NCI-H2029 treated with DMSO at 0.1 percent for 48 hours (cell line): ENCODE data around the gene OR2J2.
"Not testable (repeated sequence)": the region's sequence is repeated elsewhere in the genome, so short reads cannot be mapped to it uniquely, and the experiment has no call there.

Experiments
- DNase-seq: peaks from one replicate; lab custom pipeline; 2025; lab: John Stamatoyannopoulos, UW

The OR2J2 gene

GRCh38 chr6:29170607-29171006, at the start of gene OR2J2:
TSS of gene OR2J2 (plus strand) at chr6:29170907. CDS start at chr6:29173636, 2,729 bp downstream.
- DNase-seq = not testable (repeated sequence)

GRCh38 chr6:29129326-29130012, 41.2 kb upstream of the OR2J2 start:
- no peak for DNase-seq

GRCh38 chr6:29130644-29131043, 40.1 kb upstream of the OR2J2 start:
- no peak for DNase-seq

- no peak for DNase-seq
Measured at GRCh38 chr6:29131691-29132090, 39.0 kb upstream of the OR2J2 start.

DNA sequence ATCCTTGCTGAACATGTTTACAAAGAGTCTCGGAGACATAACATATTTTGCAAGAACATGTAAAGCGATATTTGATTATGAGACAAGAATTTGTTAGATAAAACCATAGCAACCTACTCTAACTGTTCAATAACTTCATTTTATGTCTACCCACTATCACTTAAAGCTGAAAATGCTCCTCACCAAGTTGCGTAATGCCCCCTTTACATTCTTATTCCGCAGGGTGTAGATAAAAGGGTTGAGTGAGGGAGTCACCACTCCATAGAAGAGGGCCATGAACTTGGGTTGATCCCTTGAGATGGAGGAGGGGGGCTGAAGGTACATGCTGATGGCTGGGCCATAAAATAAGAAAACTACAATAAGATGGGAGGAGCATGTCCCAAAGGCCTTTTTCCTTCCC, 33.0 kb upstream of the OR2J2 start:
- no peak for DNase-seq

GRCh38 chr6:29141606-29142005, 29.1 kb upstream of the OR2J2 start:
- no peak for DNase-seq

DNA sequence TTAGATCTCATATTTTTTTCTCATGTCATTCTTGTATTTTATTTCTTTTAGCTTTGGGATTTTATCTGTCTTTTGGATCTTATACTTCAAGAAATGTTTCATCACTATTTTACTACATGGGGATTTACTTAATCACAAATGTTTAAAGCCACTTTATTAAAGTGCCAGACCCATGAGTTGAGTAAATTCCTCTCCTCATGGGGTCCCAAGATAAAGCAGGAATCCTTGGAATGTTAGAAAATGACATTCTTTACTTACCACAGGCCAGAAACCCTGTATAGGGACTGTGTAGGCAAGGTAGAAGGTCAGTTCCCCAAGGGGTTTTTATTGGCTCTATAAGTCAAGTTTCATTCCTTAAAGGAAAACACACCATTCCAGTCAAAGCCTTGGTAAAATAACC, 28.4 kb upstream of the OR2J2 start:
- no peak for DNase-seq

DNA sequence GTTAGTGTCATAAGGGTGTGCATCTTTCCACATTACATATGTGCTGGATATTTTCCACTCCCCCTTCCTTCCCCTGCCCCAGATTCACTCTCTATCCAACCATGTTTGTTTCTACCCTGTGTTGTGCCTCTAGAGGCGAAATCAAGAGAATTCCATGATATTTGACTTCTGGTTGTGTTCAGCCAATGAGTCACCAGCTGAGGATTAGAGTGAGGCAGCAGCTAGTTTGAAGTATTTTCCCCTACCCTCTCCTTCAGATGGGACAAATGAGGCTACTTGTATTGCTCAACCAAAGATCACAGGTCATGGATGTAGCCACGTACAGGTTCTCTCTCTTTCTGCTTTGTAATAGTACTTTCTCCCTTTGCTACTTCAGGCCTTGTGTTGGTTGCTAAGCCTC, 24.5 kb upstream of the OR2J2 start:
- no peak for DNase-seq

DNA sequence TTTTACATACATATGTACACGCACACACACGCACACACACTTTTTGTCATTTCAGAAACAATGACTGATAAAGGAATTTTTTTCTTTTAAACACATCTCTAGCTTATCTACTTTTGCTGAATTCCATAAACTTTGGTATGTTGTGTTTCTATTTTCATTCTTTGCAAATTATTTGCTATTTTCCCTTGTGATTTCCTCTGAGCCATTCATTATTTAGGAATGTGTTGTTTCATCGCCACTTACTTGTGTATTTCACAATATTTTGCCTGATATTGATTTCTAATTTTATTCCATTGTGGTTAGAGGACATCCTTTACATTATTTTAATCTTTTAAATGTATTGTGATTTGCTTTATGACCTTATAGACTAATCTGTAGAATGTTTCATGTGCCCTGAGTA, 23.6 kb upstream of the OR2J2 start:
- no peak for DNase-seq

GRCh38 chr6:29149444-29149843, 21.3 kb upstream of the OR2J2 start:
- DNase-seq = not testable (repeated sequence)

GRCh38 chr6:29153083-29153482, 17.6 kb upstream of the OR2J2 start:
- DNase-seq = no peak

DNA sequence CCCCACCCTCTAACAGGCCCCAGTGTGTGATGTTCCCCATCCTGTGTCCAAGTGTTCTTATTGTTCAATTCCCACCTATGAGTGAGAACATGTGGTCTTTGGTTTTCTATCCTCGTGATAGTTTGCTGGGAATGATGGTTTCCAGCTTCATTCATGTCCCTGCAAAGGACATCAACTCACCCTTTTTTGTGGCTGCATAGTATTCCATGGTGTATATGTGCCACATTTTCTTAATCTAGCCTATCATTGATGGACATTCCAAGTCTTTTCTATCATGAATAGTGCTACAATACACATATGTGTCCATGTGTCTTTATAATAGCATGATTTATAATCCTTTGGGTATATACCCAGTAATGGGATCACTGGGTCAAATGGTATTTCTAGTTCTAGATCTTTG, 15.5 kb upstream of the OR2J2 start:
- not testable (repeated sequence) for DNase-seq

DNA sequence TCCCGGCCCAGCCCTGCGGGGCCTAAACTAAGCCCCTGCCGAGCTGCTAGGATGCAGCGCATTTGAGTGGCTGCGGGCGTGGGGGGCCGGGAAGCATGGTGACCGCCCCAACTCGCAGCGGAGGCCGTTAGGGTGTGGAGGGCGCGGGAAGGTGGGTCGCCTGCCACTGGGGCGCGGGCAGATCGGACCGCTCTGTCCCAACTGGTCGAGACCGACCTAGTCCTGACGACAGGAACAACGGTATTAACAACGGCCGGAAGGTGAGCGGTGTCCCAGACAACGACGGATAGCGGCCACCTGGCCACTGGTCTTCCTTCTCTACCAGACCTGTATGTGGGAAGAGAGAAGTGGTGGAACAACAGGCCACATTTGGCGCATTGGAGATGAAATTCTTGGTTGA, 10.8 kb upstream of the OR2J2 start:
- DNase-seq = not testable (repeated sequence)

DNA sequence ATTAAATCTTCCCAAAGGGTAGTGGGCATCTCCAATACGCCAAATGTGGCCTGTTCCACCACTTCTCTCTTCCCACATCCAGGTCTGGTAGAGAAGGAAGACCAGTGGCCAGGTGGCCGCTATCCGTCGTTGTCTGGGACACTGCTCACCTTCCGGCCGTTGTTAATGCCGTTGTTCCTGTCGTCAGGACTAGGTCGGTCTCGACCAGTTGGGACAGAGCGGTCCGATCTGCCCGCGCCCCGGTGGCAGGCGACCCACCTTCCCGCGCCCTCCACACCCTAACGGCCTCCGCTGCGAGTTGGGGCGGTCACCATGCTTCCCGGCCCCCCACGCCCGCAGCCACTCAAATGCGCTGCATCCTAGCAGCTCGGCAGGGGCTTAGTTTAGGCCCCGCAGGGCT, 5.1 kb upstream of the OR2J2 start:
- DNase-seq = not testable (repeated sequence)

DNA sequence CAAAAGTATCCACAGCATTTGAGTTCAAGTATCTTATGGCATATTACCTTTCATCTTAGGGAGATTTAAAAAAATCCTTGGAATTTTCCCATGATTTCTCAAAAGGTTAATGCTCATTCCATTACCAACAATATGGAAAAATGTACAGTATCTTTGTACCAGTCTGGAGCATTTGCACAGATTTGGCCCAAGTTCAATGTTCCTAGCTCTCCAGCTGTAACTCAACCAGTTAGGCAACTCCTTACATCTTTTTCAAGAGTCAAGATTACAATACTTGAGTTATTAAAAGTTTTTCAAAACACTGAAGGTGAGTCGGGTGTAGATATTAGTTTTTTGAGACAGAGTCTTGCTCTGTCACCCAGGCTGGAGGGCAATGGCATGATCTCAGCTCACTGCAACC, 1.0 kb downstream of the OR2J2 start:
- DNase-seq = no peak

DNA sequence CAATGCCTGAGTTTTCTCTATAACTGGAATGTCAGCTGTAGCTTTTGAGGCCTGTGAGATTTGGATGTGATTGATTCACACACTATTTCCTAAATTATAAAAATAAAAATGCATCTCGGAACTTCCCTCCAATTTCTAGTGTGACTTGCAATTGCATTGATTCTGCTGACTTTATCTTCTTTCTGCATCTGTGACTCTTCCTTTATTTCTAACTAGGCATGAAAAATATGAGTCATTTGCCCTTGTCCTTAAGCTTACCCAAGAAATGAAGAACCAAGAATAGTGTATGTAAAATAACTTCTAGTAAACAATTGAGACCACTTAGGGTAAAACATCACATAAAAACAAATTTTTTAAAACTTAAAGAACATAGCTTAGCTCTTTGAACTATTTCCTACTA, 12.9 kb downstream of the OR2J2 start:
- no peak for DNase-seq

DNA sequence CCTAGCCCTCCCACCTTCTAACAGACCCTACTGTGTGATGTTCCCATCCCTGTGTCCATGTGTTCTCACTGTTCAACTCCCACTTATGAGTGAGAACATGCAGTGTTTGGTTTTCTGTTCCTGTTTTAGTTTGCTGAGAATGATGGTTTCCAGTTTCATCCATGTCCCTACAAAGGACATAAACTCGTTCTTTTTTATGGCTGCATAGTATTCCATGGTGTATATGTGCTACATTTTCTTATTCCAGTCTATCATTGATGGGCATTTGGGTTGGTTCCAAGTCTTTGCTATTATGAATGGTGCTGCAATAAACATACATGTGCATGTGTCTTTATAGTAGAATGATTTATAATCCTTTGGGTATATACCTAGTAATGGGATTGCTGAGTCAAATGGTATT, 18.0 kb downstream of the OR2J2 start:
- not testable (repeated sequence) for DNase-seq

DNA sequence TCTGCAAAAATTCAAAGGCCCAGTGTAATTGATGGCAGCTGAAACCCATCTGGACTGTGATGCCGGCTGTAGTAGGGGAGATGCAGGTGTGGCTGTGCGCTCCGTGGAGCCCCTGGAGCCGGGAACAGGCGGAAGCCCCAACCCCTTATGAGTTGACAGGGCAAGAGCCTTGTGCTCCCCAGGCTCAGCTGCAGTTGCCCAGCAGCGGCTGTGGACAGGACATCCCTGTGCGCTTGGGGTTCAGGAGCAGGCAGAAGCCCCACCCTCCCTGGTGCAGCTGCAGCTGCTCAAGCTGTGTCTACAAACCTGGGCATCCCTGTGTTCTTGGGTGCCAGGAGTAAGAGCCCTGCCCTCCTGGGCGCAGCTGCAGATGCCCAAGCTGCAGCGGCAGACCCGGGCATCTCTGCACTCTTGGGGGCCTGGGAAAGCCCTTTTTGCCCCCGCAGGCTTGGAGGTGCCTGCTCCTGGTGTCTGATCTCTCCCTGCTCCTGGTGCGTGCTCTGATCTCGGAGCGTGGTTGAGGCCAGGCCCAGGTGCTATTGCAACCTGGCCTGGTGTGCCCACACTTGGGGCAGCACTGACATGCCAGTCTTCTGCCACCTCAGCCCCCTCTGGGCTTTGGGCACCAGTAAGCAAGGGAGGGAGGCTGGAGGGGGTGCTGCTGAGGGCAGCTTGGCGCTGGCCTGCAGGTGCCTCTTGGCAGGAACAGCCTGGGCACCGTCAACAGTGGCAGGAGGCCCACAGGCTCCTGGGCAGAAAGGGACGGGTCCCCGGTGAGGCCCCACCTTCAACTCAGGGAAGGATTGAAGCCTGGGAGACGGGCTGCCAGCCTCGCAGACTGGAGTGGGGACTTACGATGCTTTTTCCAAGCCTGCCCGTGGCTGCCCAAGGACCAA, 30.3 kb downstream of the OR2J2 start:
- DNase-seq = no peak

DNA sequence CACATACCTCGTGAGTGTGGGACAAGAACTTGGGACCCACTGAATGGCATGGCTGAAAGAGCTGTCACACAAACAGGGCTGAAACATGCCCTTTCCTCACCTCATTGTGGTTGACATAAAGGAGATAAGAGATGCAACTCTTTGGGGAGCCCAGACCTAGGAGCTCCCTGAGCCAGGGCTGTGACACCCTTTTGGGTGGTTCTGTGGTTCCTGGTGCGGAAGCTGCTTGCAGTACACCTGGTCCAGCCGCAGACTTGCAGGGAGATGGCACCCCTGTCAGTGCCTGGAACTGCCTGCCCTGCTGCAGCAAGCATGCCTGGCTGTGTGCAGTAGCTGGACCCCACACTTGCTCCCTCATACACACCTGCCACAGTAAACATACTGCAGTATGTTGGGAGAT, 31.3 kb downstream of the OR2J2 start:
- no peak for DNase-seq

DNA sequence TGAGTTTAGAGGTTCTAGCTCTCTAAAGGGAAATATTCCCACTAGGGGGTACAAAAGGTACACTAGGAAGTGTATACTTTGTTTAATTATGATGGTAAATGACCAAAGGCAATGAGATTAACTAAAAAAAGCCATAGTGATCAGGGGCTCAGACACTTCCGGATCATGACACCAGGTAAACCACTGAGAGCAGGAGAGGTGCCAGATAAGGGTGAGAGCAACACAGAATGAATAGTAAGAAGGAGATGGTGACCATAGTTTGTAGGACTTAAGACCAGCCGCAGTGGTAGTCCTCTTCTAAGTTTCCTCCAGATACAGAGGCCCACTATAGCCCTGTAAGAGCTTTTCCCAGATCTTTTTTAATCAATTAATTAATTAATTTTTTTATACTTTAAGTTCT, 40.8 kb downstream of the OR2J2 start:
- DNase-seq = no peak

DNA sequence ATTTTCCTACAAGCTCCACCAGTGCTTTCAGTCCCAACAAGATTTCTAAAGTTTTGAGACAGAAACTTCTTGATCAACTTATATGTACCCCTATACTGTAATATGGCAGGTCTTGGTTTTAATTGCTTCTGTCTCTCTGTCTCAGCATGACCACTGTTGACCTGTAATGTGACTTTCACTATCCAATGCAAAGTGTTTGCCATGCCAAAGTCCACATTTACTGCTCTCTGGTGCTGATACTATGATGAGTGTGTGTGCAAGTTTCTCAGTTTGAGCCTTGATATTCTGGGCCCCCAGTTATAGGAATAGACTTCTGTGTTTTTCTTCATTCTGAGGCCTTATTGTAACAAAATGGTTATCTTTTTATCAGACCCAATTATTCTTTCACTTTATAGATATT, 45.8 kb downstream of the OR2J2 start:
- no peak for DNase-seq

GRCh38 chr6:29217242-29217641, 46.5 kb downstream of the OR2J2 start:
- not testable (repeated sequence) for DNase-seq

DNA sequence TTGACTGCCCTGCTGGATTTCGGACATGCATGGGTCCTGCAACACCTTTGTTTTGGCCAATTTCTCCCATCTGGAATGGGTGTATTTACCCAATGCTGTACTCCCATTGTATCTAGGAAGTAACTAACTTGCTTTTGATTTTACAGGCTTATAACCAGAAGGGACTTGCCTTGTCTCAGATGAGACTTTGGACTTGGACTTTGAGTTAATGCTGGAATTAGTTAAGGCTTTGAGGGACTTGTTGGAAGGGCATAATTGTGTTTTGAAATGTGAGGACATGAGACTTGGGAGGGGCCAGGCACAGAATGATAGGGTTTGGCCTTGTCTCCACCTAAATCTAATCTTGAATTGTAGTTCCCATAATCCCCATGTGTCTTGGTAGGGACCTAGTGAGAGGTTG, 47.3 kb downstream of the OR2J2 start:
- DNase-seq = not testable (repeated sequence)
